ENCODE results near the gene GRID2. TPM values are rescaled to one million over a fixed set of nuclear protein-coding genes. Genes with fewer than 3 reads are reported as not detected.

GRID2 gene
- total and polyA plus RNA-seq, 2 of the 4 experiments (the other 2 are of a cell fraction): under 0.01 TPM; not detected in 1

- Histone ChIP-seq H3K18ac (ENCODE audit: low read depth, low read length) (no peak overlapping the region), H2BK120ac (ENCODE audit: low read depth, low read length) (no peak overlapping the region), H3K9me1 (ENCODE audit: insufficient read depth, low read length) (no peaks in the 10 kb centered on the region), H3K27ac (ENCODE audit: insufficient read depth, low read length) (no peak overlapping the region), H4K8ac (ENCODE audit: low read depth in 2 of 2, low read length in 2 of 2) (no peak overlapping the region), H2AK5ac (ENCODE audit: low read depth, low read length) (no peak overlapping the region), H3K23ac (ENCODE audit: low read depth, low read length) (no peak overlapping the region), H3K27me3 (ENCODE audit: control insufficient read depth, insufficient read depth, low read length) (no peaks in the 10 kb centered on the region), H3K79me1 (ENCODE audit: low read depth in 1 of 2, low read length in 2 of 2) (no peaks in the 10 kb centered on the region), H2BK15ac (ENCODE audit: low read depth, low read length) (no peak overlapping the region), H3K14ac (replicated peaks; ENCODE audit: low read depth, low read length) (no peak overlapping the region), H4K91ac (ENCODE audit: insufficient read depth, low read depth, low read length) (no peak overlapping the region), H4K5ac (ENCODE audit: low read depth, low read length) (no peak overlapping the region), H3K4me3 (ENCODE audit: insufficient read depth, low read depth, low read length) (no peak overlapping the region), H3K4me2 (ENCODE audit: low read depth, low read length) (no peak overlapping the region), H3K9ac (ENCODE audit: low read depth, low read length) (no peak overlapping the region), H2BK20ac (ENCODE audit: low read depth, low read length) (no peak overlapping the region), H3K9me3 (ENCODE audit: control insufficient read depth, insufficient read depth, low read length) (no peaks in the 10 kb centered on the region), H2AK9ac (replicated peaks; ENCODE audit: low read depth, low read length, poor library complexity) (no peak overlapping the region), H2BK5ac (ENCODE audit: low read depth, low read length, poor library complexity, severe bottlenecking) (no peak overlapping the region), H2AFZ (replicated peaks; ENCODE audit: low read length, poor library complexity) (no peak overlapping the region), H4K20me1 (ENCODE audit: insufficient read depth, low read length) (no peaks in the 10 kb centered on the region), H3K4ac (ENCODE audit: low read depth, low read length) (no peak overlapping the region), H3K36me3 (ENCODE audit: control insufficient read depth, insufficient read depth, low read length) (no peaks in the 10 kb centered on the region), H3K4me1 (ENCODE audit: control insufficient read depth, insufficient read depth, low read length) (no peaks in the 10 kb centered on the region), H3K56ac (ENCODE audit: extremely low read depth, insufficient read depth, low read length) (no peak overlapping the region)
- no CpG with 5 or more reads among the region's 1 CpG for WGBS, 2 experiments (ENCODE audit: extremely low coverage in 2 of 2, insufficient read length in 1 of 2)
- DNase-seq (no peak), ATAC-seq (ENCODE audit: low read depth) (no peak)
- ChIA-PET CTCF (no interaction called here), POLR2A (ENCODE audit: unreplicated experiment) (no interaction called here)
- dilution Hi-C loops (cut with HindIII; ENCODE audit: low sequenced_read_pairs, unreplicated experiment): no loop called here
- intact Hi-C loops (cut with micrococcal nuclease): no loop called here
- TF ChIP-seq RAD21 (IDR thresholded peaks at IDR 0.05; ENCODE audit: low read length): no peak
- TF ChIP-seq POLR2A (IDR thresholded peaks at IDR 0.05; ENCODE audit: low read depth, low read length): no peak
- no peak for TF ChIP-seq RFX5 (IDR thresholded peaks at IDR 0.05; ENCODE audit: low read depth, low read length)
- TF ChIP-seq USF2 (IDR thresholded peaks at IDR 0.05; ENCODE audit: low read depth, low read length): no peak
- no TSS peak for BruUV-seq (replicated peaks)
- in situ Hi-C loops (cut with MboI; ENCODE audit: low sequenced_read_pairs): no loop called here
Measured at GRCh38 chr4:93480452-93480851, 1176.7 kb downstream of the GRID2 start.
